Uterus (tissue), 2 donors: ENCODE results near the gene TMEM132C.

Experiments
- CTCF ChIP-seq, 4 experiments: fragments of 200-600 bp in 2 of 4; fragments of 450-650 bp in 2 of 4; sonication (generic) in 2 of 4; IDR thresholded peaks; one replicate each; pipeline ENCODE4 v1.5.1; 2016 to 2019; ENCODE audit warnings: antibody characterized with exemption in 4 of 4, mild to moderate bottlenecking in 2 of 4, moderate library complexity in 1 of 4
- POLR2A ChIP-seq, 2 donors: fragments of 450-650 bp; IDR thresholded peaks; one replicate each; pipeline ENCODE4 v1.6.1; 2016; ENCODE audit warnings: antibody characterized with exemption in 2 of 2, mild to moderate bottlenecking in 1 of 2, moderate library complexity in 1 of 2

- TF ChIP-seq CTCF (IDR thresholded peaks at IDR 0.05) (no peak), POLR2A (IDR thresholded peaks at IDR 0.05) (no peak)
Observed at GRCh38 chr12:128381946-128382345, 115.0 kb downstream of the TMEM132C start.
